ENCODE measurements around the gene CAMSAP2.

- no peak for TF ChIP-seq CTCF (IDR thresholded peaks at IDR 0.05)
- no peak for TF ChIP-seq POLR2A (IDR thresholded peaks at IDR 0.05)
Measured at GRCh38 chr1:200732438-200732837, 6.3 kb upstream of the CAMSAP2 start.
